HG03175 (cell line): ENCODE results near the gene FAM89B.
A peak's percentile ranks its signal among the peaks of the same experiment; 100 is the strongest.

Experiments
- ATAC-seq: cut with Tn5 transposase; IDR thresholded peaks from one replicate; pipeline ENCODE4 v1.9.1; 2021; ENCODE audit warnings: mild to moderate bottlenecking, moderate library complexity; ENCODE audit not compliant: unreplicated experiment

The FAM89B gene

DNA sequence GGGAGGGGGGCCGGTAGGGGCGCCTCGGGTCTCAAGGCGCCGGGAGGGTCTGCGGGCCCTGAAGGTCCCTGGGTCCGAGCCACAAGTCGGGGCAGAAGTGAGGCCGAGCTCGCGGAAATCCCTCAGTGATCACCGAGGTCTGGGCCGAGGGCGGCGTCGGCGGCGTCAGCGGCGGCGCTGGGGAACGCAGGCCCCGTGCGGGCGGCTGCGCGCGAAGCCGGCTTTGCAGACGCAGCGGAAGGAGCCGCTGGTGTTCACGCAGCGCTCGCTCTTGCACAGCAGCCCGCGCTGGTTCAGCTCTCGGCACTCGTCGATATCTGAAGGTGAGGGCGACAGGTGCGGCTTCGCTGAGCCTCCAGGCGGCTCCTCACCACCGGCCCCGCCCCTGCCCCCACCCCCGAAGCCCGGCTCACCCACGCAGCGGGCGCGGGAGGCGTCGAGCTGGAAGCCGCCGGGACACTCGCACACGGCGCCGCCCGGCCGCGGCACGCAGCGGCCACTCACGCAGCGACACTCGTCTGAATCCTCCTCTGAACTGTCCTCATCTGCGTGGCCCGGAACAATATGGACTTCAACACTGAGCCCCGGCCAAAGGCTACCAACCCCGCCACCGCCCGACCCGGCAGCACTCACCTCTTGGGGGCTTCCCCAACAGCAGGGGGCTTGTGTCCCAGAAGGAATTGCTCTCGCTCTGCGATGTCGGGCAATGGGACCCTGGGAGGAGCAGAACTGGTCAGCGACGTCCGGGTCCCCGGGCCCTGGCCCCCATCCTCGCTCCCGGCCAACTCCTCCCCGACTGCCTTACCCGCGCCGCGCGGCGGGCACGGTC lies 33.2 kb upstream of the FAM89B start:
- ATAC-seq = no peak

DNA sequence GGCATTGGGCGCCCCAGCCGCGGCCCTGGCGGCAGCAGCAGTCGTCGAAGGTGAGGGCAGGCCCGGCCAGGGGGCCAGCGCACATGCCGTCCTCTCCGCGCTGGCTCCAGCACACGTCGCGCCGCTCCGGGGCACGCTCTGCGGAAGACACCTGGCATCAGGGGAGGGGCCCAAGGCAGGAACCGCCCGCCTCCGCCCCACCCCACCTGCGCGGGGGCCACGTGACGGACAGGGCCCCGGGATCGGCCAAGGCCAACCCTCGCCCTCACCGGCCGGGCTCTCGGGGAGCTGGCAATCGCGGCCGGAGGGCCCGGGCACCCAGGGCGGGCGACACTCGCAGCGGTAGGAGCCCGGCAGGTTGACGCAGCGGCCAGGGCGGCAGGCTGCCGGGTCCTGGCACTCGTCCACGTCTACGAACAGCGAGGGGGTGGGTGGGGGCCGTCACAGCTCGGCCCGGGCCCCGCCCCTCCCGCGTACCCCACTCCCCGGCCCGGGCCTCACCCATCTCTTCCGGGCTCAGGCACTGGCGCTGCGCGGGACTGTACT lies 32.5 kb upstream of the FAM89B start:
- ATAC-seq = peak; percentile 64

DNA sequence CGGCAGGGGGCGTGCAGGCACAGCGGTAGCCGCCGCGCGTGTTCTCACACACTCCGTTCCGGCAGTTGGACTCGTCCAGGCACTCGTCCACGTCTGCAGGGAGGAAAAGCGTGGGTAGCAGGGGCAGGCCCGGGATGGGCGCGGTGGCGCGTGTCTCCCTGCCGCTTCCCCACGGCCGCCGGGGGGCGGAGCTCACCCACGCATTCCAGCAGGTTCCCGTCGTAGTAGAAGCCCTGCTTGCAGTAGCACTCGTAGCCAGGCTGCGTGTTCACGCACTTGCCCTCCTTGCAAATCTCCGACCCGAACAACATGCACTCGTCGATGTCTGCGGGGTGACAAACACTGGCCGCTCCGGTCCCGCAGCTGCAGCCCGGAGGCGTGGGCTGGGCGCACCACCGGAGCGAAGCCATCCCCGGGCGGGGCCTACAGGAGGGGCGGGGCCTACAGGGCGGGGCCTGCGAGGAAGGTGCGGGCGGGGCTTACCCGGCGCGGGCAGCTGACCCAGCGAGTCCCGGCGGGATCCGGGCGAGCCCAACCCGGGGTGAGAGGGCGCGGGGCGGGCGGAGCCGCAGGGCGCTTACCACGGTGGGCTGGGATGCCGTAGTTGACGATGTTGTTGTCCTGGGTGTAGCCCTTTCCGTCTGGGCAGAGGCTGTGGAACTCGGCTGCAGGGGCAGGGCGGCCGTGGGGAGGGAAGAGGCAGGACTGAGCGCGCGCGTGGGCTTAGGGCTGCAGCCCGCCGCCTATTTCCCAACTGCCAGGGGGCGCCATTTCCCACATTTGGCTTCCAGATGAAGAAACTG lies 31.8 kb upstream of the FAM89B start:
- ATAC-seq = peak; percentile 73

DNA sequence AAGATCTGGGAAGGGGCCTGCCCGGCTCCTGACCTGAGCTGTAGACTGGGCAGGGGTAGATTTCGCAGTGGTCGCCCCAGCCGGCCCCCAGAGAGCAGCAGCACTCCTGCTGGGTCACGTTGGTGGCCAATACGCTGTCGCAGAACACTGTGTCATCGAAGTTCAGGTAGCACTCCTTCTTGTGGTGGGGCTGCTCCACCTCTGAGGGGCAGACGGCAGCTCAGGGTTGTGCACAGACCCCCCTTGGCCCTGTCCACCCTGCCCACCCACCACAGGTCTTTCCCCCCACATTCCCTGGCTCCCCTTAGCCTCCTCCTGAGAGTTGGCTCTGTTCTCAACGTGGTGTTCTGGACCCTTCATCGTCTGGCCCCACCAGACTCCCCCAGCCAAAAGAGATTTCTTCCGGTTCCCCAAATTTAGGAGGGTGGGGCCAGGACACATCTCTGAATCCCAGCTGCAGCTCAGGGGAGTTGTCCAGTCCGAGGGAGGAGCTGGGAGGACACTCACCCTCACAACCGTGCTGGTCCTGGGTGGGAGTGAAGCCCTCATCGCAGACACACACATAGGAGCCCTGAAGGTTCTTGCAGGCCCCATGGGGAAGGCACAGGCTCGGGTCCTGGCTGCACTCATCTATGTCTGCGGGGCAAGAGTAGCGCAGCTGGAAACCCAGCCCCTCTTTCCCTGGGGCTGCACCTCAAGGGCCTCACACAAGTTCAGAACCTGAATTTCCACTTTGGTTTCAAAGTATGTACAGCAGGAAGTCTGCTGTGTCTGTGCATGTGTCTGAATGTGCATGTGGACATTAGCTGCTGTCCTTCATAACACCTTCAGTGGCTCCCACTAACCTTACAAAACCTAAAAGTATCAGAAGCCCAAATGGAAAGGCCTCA lies 31.0 kb upstream of the FAM89B start:
- no peak for ATAC-seq

DNA sequence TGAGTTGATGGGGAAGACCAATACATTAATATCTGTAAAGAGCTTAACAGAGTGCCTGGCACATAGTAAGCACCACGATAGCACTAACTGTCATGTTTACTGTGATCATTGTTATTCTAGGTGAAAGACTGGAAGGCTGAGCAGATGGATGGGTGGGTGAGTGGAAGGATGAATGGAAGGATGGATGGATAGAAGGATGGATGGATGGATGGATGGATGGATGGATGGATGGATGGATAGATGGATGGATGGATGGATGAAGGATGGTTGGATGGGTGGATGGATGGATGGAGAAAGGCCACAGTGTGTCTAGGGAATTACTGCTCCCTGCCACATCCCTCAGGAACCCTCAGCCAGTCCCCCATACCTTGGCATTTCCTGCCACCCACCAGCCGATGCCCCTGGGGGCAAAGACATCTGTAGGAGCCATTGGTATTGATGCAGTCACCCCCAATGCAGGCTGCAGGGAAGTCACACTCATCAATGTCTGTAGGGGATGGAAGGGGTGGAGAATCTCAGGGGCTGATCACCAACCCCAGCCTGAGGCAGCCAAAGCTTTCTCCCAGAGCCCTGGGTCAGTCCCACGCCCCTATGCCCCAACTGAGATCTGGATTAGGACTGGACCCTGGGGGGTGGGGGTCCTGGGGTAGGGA lies 29.5 kb upstream of the FAM89B start:
- no peak for ATAC-seq

DNA sequence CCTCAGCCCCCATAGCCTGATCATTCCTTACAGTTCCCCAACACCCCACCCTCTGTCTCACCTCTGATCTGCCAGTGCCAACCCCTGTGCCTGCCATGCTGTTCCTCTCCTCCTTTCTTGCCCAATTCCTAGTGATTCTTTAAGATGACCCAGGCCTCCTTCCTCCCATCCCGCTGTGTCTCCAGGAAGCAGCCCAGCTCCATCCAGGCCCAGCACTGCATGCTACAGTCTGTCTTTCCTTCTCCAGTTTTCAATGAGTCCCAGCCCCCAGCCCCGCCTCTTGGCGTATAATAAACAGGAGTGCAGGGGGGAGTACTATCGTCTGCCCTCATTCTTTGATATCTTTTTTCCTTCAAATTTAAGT lies 26.5 kb upstream of the FAM89B start:
- no peak for ATAC-seq

DNA sequence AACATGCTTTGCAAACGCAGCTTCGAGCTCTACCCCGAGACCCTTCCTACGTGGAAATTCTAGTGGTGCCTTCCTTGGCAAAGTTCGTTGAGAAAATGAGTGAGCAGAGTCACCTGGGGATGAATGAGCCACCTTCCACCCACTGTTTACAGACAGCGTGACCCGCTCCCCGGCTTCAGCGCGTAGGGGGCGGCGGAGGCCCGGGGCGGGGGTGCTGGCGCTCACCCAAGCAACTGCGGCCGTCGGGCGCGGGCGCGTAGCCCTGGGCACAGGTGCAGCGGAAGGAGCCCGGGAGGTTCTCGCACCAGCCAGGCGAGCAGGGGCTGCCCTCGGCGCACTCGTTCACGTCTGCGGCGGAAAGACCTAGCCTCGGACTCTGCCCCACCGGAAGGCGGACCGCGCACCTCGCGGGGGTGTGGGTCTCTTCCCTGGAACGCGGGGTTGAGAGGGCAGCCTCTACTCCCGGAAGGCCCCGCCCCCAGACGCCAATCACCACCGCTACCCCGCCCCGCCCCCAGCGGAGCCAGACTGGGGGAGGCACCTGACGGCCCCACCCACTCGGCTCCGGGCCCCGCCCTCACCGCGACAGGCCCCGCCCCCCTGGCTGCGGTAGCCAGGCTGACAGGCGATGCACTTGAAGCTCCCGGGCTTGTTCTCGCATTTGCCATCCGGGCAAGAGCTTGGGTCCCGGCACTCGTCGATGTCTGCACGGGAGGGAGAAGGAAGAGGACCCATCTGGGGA lies 25.9 kb upstream of the FAM89B start:
- peak; percentile 63 for ATAC-seq

DNA sequence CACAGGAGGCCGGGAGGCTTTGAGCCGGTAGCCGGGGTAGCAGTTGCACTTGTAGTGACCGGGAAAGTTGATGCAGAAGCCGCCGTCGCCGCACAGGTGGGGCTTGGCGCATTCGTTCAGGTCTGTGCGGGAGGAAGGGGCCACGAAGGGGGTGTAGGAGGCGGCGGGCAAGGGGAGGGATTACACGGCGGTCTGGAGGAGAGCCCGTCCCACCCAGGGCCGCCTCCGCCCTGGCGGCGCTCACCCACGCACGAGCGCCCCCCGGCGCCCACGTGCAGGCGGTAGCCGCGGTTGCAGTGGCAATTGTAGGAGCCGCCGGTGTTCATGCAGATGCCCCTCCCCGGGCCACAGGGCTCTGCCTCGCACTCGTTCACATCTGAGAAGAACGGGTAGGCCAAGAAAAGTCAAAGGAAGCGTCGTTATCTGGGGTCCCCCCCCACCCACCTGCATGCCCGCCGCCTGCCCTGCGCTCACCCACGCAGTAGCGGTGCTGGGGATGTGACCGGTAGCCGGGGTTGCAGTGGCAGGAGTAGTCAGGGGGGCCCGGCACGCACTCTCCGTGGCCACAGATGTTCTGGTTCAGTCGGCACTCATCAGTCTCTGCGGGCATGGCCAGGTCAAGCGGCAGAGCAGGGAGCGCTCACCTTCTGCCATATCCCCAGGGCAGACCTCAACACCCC lies 24.8 kb upstream of the FAM89B start:
- no peak for ATAC-seq

DNA sequence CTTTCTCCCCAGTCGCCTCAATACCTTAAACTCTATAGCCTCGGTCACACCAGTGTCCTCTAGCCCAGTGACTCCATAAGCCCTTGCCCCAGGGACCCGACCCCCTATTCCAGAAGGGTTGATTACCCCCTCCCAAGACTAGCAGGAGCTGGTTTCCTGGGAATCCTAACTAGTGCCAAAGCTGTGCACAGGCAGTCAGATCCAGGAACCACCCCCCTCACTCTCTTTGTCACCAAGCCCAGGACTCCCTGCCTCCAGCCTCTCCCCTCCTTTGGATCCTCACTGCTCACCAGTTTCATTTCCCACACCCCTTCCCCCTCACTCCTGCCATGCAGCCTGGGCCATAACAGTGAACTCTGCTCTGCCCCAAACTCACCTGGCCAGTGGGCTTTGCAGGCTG lies 23.9 kb upstream of the FAM89B start:
- ATAC-seq = no peak

DNA sequence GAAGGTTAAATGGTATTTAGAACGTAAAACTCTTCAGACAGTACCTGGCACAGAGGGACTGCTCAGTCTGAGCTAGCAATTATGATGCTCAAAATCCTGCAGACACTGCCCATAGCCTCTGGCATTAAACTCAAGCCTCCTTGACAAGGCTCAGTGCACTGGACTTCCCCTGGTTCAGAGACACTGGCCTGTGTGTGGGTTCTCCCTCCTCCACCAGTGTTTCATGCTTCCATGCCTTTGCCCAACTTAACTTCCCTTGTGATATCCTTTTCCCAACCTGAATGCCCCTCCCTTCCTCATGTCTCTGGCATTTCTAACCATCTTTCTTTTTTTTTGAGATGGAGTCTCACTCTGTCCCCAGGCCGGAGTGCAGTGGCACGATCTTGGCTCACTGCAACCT lies 23.2 kb upstream of the FAM89B start:
- ATAC-seq = no peak

DNA sequence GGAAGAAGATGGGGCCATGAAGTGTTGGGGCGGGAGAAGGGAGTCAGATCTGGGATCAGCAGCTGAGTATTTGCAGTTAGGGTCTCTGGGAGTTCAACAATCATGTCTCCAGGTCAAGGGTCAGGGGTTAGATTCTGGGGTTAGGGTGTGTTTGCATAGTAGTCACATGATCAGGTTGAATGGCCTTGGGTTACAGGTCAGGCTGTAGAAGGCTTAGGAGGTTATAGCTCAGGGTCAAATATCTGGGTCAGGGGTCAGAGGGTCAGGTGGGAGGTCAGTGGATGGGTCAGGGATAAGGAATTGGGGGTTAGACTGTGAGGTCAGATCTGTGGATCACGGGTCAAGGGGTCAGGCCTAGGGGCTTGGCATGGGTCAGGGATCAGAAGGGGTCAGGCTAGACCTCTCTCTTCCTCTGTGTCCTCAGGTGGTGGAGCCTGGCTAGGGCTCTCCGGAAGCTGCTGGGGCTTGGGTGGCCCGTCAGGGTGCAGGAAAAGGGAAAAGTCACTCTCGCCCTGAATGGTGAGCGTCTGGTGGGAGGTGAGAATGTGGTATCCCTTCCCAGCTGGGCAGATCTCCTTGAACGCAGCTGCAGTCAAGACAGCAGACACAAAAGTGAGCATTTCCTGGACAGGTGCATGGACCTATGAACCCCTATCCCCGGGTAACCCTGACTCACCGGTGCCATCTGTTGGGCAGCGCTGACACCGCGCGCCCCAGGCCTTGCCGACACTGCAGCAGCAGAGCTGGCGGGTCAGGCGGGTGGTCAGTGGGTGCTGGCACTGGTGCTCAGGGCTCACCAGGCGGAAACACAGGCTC lies 20.6 kb upstream of the FAM89B start:
- ATAC-seq = peak; percentile 63

DNA sequence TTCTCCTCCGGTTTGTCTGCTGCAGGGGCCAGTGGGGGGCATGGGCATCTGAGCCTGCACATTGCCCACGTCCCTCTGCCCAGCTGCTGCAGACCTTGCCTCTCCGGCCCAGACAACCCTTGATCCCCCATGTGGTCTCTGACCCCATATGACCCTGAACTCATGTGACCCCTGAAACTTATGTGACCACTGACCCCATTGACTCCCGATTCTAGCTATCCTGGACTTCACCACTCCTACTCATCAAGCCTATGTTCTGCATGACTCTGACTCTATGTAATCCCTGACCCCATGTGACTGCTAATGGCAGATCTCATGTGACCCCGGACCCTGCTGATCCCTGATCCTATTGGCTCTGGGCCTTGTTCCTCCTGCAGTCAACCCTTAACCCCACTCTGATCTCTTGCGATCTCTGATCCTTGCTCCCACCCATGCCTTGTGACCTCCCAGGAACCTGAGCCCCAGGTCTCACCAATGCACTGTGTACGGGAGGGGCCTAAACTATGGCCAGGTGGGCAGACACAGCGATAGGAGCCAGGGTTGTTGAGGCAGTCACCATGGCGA lies 19.9 kb upstream of the FAM89B start:
- no peak for ATAC-seq

DNA sequence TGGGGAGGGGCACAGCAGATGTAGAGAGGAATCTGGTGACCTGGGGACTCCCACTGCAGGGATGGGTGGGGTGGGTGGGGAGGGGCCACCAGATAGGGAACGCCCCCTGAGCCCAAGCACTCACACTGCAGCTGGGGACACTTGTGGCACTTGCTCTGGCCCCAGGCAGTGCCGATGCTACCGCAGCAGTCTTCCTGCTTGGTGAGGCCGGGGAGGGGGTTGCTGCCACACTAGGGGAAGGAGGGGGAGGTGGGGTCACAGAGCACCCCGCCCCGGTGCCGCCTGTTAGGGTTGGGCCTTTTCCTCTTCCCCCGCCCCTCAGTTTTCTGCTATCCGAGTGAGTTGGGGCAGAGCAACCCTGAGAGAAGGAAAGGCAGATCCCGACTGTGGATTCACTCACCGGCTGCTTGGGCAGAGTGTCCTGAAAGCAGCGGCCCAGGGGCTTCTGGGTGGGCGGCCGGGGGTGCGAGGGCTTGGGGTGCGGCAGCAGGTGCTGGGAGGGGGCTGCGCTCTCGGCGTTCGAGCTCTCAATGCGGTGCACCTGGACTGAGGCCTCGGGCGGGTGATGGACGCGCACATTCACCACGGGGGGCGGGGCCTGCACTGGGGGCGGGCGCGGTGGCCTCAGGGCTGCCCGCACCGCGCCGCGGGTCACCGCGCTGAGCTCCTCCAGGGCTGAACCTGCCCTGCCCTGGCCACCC lies 18.9 kb upstream of the FAM89B start:
- ATAC-seq = no peak

DNA sequence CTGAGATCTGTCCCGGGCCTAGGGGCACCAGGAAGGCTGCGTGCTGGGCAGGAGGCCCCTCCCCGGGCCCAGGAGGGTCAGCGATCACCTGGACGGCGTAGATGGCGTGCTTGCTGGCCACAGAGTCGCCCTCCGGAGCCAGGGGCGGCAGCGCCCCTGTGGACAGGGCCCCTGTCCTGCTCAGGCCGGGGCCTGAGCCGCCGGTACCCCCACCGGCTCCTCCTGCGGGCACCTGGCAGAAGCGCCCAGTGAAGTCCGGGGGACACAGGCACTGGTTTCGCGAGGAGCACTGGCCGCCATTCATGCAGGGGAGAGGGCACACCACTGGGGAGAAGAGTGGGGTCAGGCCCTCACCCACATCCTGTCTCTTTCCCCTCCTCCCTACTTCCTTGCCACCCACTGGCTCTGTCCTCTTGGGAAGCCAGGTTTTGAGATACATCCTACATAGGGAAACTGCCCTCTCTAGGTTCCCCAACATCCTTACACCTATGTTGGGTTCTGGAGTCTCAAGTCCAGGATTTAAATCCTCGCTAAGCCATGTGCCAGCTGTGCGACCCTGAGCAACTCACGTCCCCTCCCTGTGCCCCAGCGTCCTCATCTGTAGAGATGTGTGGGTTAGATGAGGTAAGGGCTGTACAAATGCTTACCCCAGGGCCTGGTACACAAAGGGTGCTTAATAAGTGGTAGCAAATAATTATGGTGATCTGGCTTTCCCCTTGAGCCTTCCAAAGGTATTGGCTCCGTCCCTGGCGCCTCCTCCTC lies 18.1 kb upstream of the FAM89B start:
- no peak for ATAC-seq

DNA sequence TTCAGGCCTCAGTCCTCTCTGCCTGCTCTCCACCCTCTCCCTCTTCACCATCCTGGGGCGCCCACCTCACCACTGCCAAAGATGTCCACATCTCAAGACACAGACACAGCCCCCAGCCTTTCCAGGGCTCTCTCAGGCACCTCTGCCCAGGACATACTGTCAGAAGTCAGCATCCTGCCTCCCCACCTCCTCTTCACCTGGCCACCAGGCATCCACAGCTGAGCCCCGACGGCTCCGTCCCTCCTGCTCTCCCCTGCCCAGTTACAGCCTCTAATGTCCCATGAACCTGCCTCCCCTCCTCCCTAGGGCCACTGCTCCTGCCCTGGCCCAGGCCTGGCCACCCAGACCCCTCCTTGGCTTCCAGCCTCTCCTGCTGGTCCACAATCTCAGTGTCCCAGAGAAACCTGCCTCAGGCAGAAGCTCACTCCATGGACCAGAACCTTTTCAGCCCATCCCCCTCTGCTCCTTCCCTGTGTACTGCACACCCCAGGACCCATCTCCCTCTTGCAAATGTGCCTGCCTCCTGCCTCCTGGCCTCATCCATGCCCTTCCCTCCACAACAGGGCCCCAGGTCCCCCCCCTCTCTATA lies 17.4 kb upstream of the FAM89B start:
- ATAC-seq = no peak

DNA sequence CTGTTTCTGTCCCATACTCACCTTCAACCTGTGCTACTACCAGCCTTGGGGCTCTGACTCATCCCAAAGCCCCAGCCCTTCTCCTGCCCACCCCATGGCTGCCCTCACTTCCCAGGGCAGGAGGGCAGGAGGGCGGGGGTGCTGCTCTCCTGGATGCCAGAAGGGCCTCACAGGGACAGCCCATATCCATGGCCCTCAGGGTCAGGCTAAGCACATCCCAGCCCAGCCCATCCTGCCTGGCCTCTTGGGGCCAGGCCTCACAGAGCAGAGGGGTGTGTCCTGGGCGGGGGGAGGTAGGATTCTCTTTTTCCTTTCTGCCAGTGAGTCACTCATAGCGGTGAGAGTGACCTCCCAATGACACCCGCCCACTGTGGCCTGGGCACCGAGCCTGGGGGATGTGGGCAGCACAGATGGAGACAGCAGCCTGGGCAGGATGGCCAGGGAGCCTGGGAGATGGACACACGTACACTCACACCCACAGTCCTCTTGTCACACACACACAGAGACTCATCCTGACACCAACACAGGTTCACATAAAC lies 16.6 kb upstream of the FAM89B start:
- no peak for ATAC-seq
